ENCODE data around the gene RLN1. TPM values are rescaled to one million over a fixed set of nuclear protein-coding genes. Genes with fewer than 3 reads are reported as not detected.

Gene RLN1
- total and polyA plus RNA-seq, 2 experiments from 2014 or later = 1.2 to 3.0 TPM

GRCh38 chr9:5382479-5382878, 42.8 kb upstream of the RLN1 start:
- 0 out of 2 replicates have a peak, but pooled peaks cover 3% of the 10 kb centered on the region for H3K9me2 ChIP-seq (ENCODE audit: insufficient read depth)
- no peak overlapping the region for H3K4me3 ChIP-seq
- Mint-ChIP-seq H3K27me3 (ENCODE audit: insufficient read depth, low read depth, poor library complexity) (no peaks in the 10 kb centered on the region), H3K36me3 (ENCODE audit: low read depth) (no peaks in the 10 kb centered on the region), H3K27ac (no peak overlapping the region), H3K4me3 (no peak overlapping the region), H3K9me3 (no peaks in the 10 kb centered on the region), H3K4me1 (no peaks in the 10 kb centered on the region)
- no peak for ATAC-seq
- no peak overlapping the region for H2AFZ ChIP-seq
- DNase-seq (ENCODE audit: low spot score) = no peak
- H3F3A ChIP-seq (replicated peaks; ENCODE audit: low read depth) = no peaks in the 10 kb centered on the region
- TF ChIP-seq EZH2phosphoT487 (IDR thresholded peaks at IDR 0.05; ENCODE audit: unreplicated experiment) (no peak), EZH2 (IDR thresholded peaks at IDR 0.05; ENCODE audit: low read depth, unreplicated experiment) (no peak), POLR2AphosphoS5 (IDR thresholded peaks at IDR 0.05; ENCODE audit: low read depth) (no peak), ZNF114 (CRISPR knock-in tag; IDR thresholded peaks at IDR 0.05) (no peak), ZNF331 (CRISPR knock-in tag; IDR thresholded peaks at IDR 0.05; ENCODE audit: low read depth) (no peak), NANOG (IDR thresholded peaks at IDR 0.05; ENCODE audit: borderline replicate concordance) (no peak), STAT1 (IDR thresholded peaks at IDR 0.05; ENCODE audit: unreplicated experiment) (no peak), REST (IDR thresholded peaks at IDR 0.05; ENCODE audit: unreplicated experiment) (no peak), JUNB (IDR thresholded peaks at IDR 0.05; ENCODE audit: unreplicated experiment) (no peak), ETS1 (IDR thresholded peaks at IDR 0.05) (no peak), CREB1 (CRISPR knock-in tag; IDR thresholded peaks at IDR 0.05; ENCODE audit: low read depth) (no peak), CTCF (conservative IDR thresholded peaks at IDR 0.05; ENCODE audit: low read depth in 2 of 2) (no peak), ZNF462 (CRISPR knock-in tag; IDR thresholded peaks at IDR 0.05) (no peak)
- H4K20me1 ChIP-seq (replicated peaks; ENCODE audit: insufficient read depth) = no peaks in the 10 kb centered on the region
- no peaks in the 10 kb centered on the region for H3K27me3 ChIP-seq (ENCODE audit: insufficient read depth)
- H3K36me3 ChIP-seq (ENCODE audit: insufficient read depth) = no peaks in the 10 kb centered on the region
- no peak overlapping the region for H3K4me2 ChIP-seq
- H3K4me1 ChIP-seq (ENCODE audit: insufficient read depth) = no peaks in the 10 kb centered on the region
- no peak overlapping the region for H3K27ac ChIP-seq (ENCODE audit: low read depth)
- H3K79me2 ChIP-seq (replicated peaks; ENCODE audit: insufficient read depth) = no peaks in the 10 kb centered on the region
